ENCODE data around the gene MARF1.
"Not testable (repeated sequence)": the region's sequence is repeated elsewhere in the genome, so short reads cannot be mapped to it uniquely, and the experiment has no call there.

DNA sequence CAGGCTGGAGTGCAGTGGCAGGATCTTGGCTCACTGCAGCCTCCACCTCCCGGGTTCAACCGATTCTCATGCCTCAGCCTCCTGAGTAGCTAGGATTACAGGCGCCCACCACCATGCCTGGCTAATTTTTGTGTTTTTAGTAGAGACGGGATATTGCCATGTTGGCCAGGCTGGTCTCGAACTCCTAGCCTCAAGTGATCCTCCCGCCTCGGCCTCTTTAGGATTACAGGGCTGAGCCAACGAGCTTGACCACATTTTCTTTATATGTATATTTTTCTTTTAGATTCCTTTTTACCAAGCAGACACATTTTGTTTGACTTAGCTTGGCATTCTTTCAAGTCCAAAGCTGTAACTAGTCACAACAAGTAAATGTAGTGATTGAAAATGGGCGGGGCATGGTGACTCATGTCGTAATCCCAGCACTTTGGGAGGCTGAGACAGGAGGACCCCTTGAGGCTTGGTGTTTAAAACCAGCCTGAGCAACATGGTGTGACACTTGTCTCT lies 2.1 kb upstream of the MARF1 start:
- TF ChIP-seq YY1 (IDR thresholded peaks at IDR 0.05; ENCODE audit: insufficient read depth, insufficient read length); ZNF274 (IDR thresholded peaks at IDR 0.05; ENCODE audit: low read depth, low read length): not testable (repeated sequence)

Measured in NT2/D1 (cell line).